A549 (cell line): ENCODE data around the gene CKAP5. TPM values are rescaled to one million over a fixed set of nuclear protein-coding genes. Genes with fewer than 3 reads are reported as not detected.

Experiments used
- ATAC-seq, 2 experiments: fragments of 200-7000 bp in 1 of 2; fragments of >200 bp in 1 of 2; cut with Nextera tagmentation in 1 of 2; cut with Tn5 transposase in 1 of 2; 3 replicates each; pipeline versions ENCODE4 v1.8.0 to v1.9.1; 2018 to 2020; ENCODE audit warnings: mild to moderate bottlenecking in 1 of 2, moderate library complexity in 1 of 2
- CTCF ChIA-PET: fragments of 300-600 bp; sonication (Branson Sonifier 250); formaldehyde crosslinking; extraction: SDS; loops from one replicate; lab custom pipeline; 2021; ENCODE audit warnings: antibody characterized with exemption, inconsistent platforms; lab: Yijun Ruan, JAX
- POLR2A ChIA-PET: fragments of 350-600 bp; formaldehyde crosslinking; extraction: SDS; loops from one replicate; lab custom pipeline; 2021; ENCODE audit warnings: antibody characterized with exemption, inconsistent platforms; lab: Yijun Ruan, JAX
- DNase-seq, 2 experiments: peaks; one replicate each; pipeline versions ENCODE4 v3.0.0 to v3.0.0-alpha.2; 2011 to 2016; ENCODE audit warnings: low read depth in 1 of 2, low spot score in 1 of 2
- FAIRE-seq: peaks from 2 replicates; lab custom pipeline; 2011; peaks lifted over from hg19 to GRCh38; lab: Jason Lieb, UNC
- H3K27ac ChIP-seq, 2 experiments: fragments of >200 bp; sonication (Bioruptor Twin); formaldehyde crosslinking; 3 replicates each; pipeline ENCODE4 v1.5.1; 2016 to 2017
- H3K4me1 ChIP-seq: fragments of >200 bp; sonication (Bioruptor Twin); formaldehyde crosslinking; 3 replicates; pipeline ENCODE4 v1.6.1; 2016
- H3K4me2 ChIP-seq: fragments of >200 bp; sonication (Bioruptor Twin); formaldehyde crosslinking; 3 replicates; pipeline ENCODE4 v1.6.1; 2016
- H3K4me3 ChIP-seq: fragments of >200 bp; sonication (Bioruptor Twin); formaldehyde crosslinking; 3 replicates; pipeline ENCODE4 v1.5.1; 2016
- H3K9me3 ChIP-seq: fragments of >200 bp; sonication (Bioruptor Twin); formaldehyde crosslinking; 3 replicates; pipeline ENCODE4 v1.6.1; 2016
- CBX8 ChIP-seq: fragments of 200-600 bp; sonication (generic); IDR thresholded peaks from 2 replicates; pipeline ENCODE4 v1.6.1; 2016
- CHD4 ChIP-seq: fragments of 200-600 bp; sonication (generic); IDR thresholded peaks from 2 replicates; pipeline ENCODE4 v1.6.1; 2016; ENCODE audit warnings: antibody characterized with exemption, mild to moderate bottlenecking, borderline replicate concordance
- CTCF ChIP-seq: fragments of >200 bp; sonication (Bioruptor Twin); formaldehyde crosslinking; IDR thresholded peaks from 3 replicates; pipeline ENCODE4 v1.5.1; 2016
- E2F6 ChIP-seq: IDR thresholded peaks from 2 replicates; pipeline ENCODE4 v1.6.1; 2012; ENCODE audit warnings: low read depth, borderline replicate concordance
- EHF ChIP-seq: fragments of 250-450 bp; sonication (Bioruptor Pico); IDR thresholded peaks from 2 replicates; pipeline ENCODE4 v1.5.0; 2020; ENCODE audit warnings: mild to moderate bottlenecking
- EHMT2 ChIP-seq: fragments of 200-600 bp; sonication (generic); IDR thresholded peaks from 2 replicates; pipeline ENCODE4 v1.6.1; 2016; ENCODE audit warnings: antibody characterized with exemption, low read depth, mild to moderate bottlenecking, moderate library complexity
- FOSB ChIP-seq: fragments of 250-450 bp; sonication (Bioruptor Pico); IDR thresholded peaks from 2 replicates; pipeline ENCODE4 v1.5.0; 2020; ENCODE audit warnings: mild to moderate bottlenecking, moderate library complexity
- FOXS1 ChIP-seq: fragments of 250-450 bp; sonication (Bioruptor Pico); IDR thresholded peaks from 2 replicates; pipeline ENCODE4 v1.5.0; 2020; ENCODE audit warnings: mild to moderate bottlenecking, moderate library complexity
- HES2 ChIP-seq: fragments of >200 bp; sonication (Bioruptor Twin); formaldehyde crosslinking; IDR thresholded peaks from 2 replicates; pipeline ENCODE4 v1.6.1; 2016
- HEYL ChIP-seq: fragments of 250-450 bp; sonication (Bioruptor Pico); IDR thresholded peaks from 2 replicates; pipeline ENCODE4 v1.8.0; 2021; ENCODE audit warnings: mild to moderate bottlenecking, moderate library complexity
- HOXB13 ChIP-seq: fragments of 250-450 bp; sonication (Bioruptor Pico); IDR thresholded peaks from 2 replicates; pipeline ENCODE4 v1.5.0; 2020; ENCODE audit warnings: low read depth, mild to moderate bottlenecking, moderate library complexity
- HOXB5 ChIP-seq: fragments of 250-450 bp; sonication (Bioruptor Pico); IDR thresholded peaks from 2 replicates; pipeline ENCODE4 v1.5.0; 2020; ENCODE audit warnings: mild to moderate bottlenecking, moderate library complexity
- KDM1A ChIP-seq: fragments of 200-600 bp; sonication (generic); IDR thresholded peaks from 2 replicates; pipeline ENCODE4 v1.6.1; 2016; ENCODE audit warnings: low read depth, mild to moderate bottlenecking
- MYC ChIP-seq: IDR thresholded peaks from 2 replicates; pipeline ENCODE4 v1.6.1; 2012; ENCODE audit warnings: mild to moderate bottlenecking, inconsistent platforms, low read length, improper control_type of control experiment, borderline replicate concordance
- NPAS2 ChIP-seq: fragments of 250-450 bp; sonication (Bioruptor Pico); IDR thresholded peaks from 2 replicates; pipeline ENCODE4 v1.8.0; 2022; ENCODE audit warnings: mild to moderate bottlenecking, moderate library complexity, borderline replicate concordance
- PHF8 ChIP-seq: fragments of 200-600 bp; sonication (generic); IDR thresholded peaks from 2 replicates; pipeline ENCODE4 v1.6.1; 2016; ENCODE audit warnings: low read depth, mild to moderate bottlenecking, antibody characterized with exemption, moderate library complexity, borderline replicate concordance
- POLR2AphosphoS2 ChIP-seq: conservative IDR thresholded peaks from 2 replicates; pipeline ENCODE4 v1.6.1; 2012; ENCODE audit warnings: low read length, improper control_type of control experiment, inconsistent platforms
- RARB ChIP-seq: fragments of 250-450 bp; sonication (Bioruptor Pico); IDR thresholded peaks from 2 replicates; pipeline ENCODE4 v1.8.0; 2021; ENCODE audit warnings: mild to moderate bottlenecking, moderate library complexity
- RCOR1 ChIP-seq: fragments of 150-350 bp; IDR thresholded peaks from 2 replicates; pipeline ENCODE4 v1.6.1; 2014; ENCODE audit warnings: antibody characterized with exemption, low read length, low read depth
- RFX5 ChIP-seq: fragments of 450-650 bp; IDR thresholded peaks from 2 replicates; pipeline ENCODE4 v1.7.1; 2014; ENCODE audit warnings: antibody characterized with exemption, mild to moderate bottlenecking, moderate library complexity
- SREBF2 ChIP-seq: fragments of 450-650 bp; IDR thresholded peaks from 2 replicates; pipeline ENCODE4 v1.6.1; 2014; ENCODE audit warnings: mild to moderate bottlenecking, moderate library complexity
- TFCP2L1 ChIP-seq: fragments of 250-450 bp; sonication (Bioruptor Pico); IDR thresholded peaks from 2 replicates; pipeline ENCODE4 v1.5.0; 2021; ENCODE audit warnings: mild to moderate bottlenecking
- ZSCAN20 ChIP-seq: fragments of 250-450 bp; sonication (Bioruptor Pico); IDR thresholded peaks from 2 replicates; pipeline ENCODE4 v1.8.0; 2022; ENCODE audit warnings: mild to moderate bottlenecking, moderate library complexity
- WGBS: methylation state at CpG from one replicate; pipeline ENCODE4 v1.1.6; 2017; ENCODE audit errors: missing lambda C conversion rate; 5-methylcytosine and 5-hydroxymethylcytosine counted together
- polyA plus RNA-seq, 4 experiments: library from polyadenylated mRNA; depleted of rRNA in 3 of 4; stranded (reverse); fragments of >200 nt; fragmentation: RNase III in 1 of 4; extraction: RNeasy Plus Mini Kit Qiagen cat#74134 plus additional on column Dnase treatment in 1 of 4; gene quantifications; 2 replicates in 3 of 4; 3 replicates in 1 of 4; pipeline ENCODE4 v1.2.3, GENCODE V29; 2011 to 2017
- TF ChIP-seq, protein P1 (sequence below): IDR thresholded peaks from 2 replicates; pipeline ENCODE4 v1.6.1; 2012
- TF ChIP-seq, protein P2 (sequence below): fragments of 150-350 bp; IDR thresholded peaks from 2 replicates; pipeline ENCODE4 v1.6.1; 2014; ENCODE audit warnings: low read depth, mild to moderate bottlenecking, low read length
- TF ChIP-seq, protein P3 (sequence below): fragments of >200 bp; sonication (Bioruptor Twin); formaldehyde crosslinking; IDR thresholded peaks from 3 replicates; pipeline ENCODE4 v1.6.1; 2016

Gene CKAP5
- polyA plus RNA-seq, 2 of the 4 experiments (the other 2 are of a cell fraction): 66.3 to 173 TPM

GRCh38 chr11:46728659-46729040 is 117.4 kb downstream of the CKAP5 start:
- FAIRE-seq (no peak), ATAC-seq (no peak), DNase-seq (no peak)
- Histone ChIP-seq H3K27ac (no peak overlapping the region; a peak in 1 of 6 replicates), H3K9me3 (no peaks in the 10 kb centered on the region), H3K4me3 (no peak overlapping the region), H3K4me1 (no peaks in the 10 kb centered on the region), H3K4me2 (no peak overlapping the region)
- WGBS: 85% methylated on average over 9 of the region's 9 CpGs
- ChIA-PET POLR2A (no interaction called here), CTCF (interaction anchor here (0.6 kb wide), 1 partner anchor 782 kb away, joined by 3 read pairs; no protein-coding TSS in a partner anchor)
- no peak for TF ChIP-seq HOXB5 (CRISPR knock-in tag)
- no peak for TF ChIP-seq HOXB13
- no peak for TF ChIP-seq CBX8
- TF ChIP-seq ZSCAN20 (CRISPR knock-in tag): no peak
- no peak for TF ChIP-seq RCOR1
- no peak for TF ChIP-seq RARB (CRISPR knock-in tag)
- no peak for TF ChIP-seq CTCF
- no peak for TF ChIP-seq PHF8

DNA sequence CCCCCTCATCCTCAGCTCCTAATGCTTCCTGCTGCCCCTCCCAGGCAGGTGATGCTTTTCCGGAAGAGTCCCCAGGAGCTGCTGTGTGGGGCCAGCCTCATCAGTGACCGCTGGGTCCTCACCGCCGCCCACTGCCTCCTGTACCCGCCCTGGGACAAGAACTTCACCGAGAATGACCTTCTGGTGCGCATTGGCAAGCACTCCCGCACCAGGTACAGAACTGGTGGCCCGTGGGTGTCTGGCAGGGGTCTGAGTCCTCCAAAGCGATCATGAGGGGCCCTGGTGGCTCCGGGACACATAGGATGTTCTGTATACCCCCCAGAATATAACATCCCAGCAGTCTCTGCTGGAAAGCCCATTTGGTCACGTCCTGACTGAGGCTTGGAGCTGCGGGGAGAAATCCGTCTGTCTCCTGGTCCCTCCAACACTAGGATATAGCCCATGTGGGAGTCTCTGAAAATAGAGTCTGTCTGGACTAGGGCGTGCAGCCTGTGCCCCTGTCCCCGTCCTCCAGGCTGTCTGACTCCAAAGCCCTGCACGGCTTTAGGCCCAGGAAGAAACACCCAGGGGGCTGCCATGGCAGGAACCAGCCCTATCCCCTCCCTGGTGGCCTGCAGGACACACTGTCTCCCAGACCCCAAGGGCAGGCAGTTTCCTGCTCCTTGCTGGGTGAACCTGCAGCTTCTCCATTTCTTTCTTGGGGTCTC is 118.0 kb downstream of the CKAP5 start:
- Histone ChIP-seq H3K9me3 (no peaks in the 10 kb centered on the region), H3K27ac (no peak overlapping the region; a peak in 1 of 6 replicates), H3K4me1 (no peaks in the 10 kb centered on the region)
- DNase-seq (no peak), FAIRE-seq (no peak)
- WGBS: 91% methylated on average over 16 of the region's 17 CpGs
- CTCF ChIA-PET: interaction anchor here (0.7 to 1.1 kb wide), 2 partner anchors 9 to 12 kb away, joined by 3 read pairs; no protein-coding TSS in a partner anchor
- POLR2A ChIA-PET: no interaction called here
- TF ChIP-seq HEYL (CRISPR knock-in tag): no peak
- no peak for TF ChIP-seq NPAS2
- TF ChIP-seq, all 56 proteins: peak for 0
- no peak overlapping the region for H3K4me2 ChIP-seq
- H3K4me3 ChIP-seq: no peak overlapping the region
- ATAC-seq: peak; percentile 12 to 16; a peak in 3 of 6 replicates

- no peak for ATAC-seq
- POLR2A ChIA-PET: no interaction called here
- 89% methylated on average over 26 of the region's 26 CpGs for WGBS
- Histone ChIP-seq H3K4me1 (no peaks in the 10 kb centered on the region), H3K9me3 (no peaks in the 10 kb centered on the region), H3K4me3 (no peak overlapping the region)
- CTCF ChIA-PET: interaction anchor here (0.5 to 1.5 kb wide), 2 partner anchors 9 to 11 kb away, joined by 3 to 4 read pairs; no protein-coding TSS in a partner anchor
- TF ChIP-seq EHF (no peak), FOXS1 (CRISPR knock-in tag) (no peak), RARB (CRISPR knock-in tag) (no peak), E2F6 (no peak), HES2 (no peak), MYC (no peak), CHD4 (no peak), EHMT2 (no peak), SREBF2 (no peak), POLR2AphosphoS2 (no peak), CBX8 (no peak), RFX5 (no peak), NPAS2 (no peak), TFCP2L1 (no peak), KDM1A (no peak), FOSB (CRISPR knock-in tag) (no peak)
- TF ChIP-seq, protein P1, sequence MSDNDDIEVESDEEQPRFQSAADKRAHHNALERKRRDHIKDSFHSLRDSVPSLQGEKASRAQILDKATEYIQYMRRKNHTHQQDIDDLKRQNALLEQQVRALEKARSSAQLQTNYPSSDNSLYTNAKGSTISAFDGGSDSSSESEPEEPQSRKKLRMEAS: no peak
- TF ChIP-seq, protein P2, sequence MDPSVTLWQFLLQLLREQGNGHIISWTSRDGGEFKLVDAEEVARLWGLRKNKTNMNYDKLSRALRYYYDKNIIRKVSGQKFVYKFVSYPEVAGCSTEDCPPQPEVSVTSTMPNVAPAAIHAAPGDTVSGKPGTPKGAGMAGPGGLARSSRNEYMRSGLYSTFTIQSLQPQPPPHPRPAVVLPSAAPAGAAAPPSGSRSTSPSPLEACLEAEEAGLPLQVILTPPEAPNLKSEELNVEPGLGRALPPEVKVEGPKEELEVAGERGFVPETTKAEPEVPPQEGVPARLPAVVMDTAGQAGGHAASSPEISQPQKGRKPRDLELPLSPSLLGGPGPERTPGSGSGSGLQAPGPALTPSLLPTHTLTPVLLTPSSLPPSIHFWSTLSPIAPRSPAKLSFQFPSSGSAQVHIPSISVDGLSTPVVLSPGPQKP: no peak
- TF ChIP-seq, protein P3, sequence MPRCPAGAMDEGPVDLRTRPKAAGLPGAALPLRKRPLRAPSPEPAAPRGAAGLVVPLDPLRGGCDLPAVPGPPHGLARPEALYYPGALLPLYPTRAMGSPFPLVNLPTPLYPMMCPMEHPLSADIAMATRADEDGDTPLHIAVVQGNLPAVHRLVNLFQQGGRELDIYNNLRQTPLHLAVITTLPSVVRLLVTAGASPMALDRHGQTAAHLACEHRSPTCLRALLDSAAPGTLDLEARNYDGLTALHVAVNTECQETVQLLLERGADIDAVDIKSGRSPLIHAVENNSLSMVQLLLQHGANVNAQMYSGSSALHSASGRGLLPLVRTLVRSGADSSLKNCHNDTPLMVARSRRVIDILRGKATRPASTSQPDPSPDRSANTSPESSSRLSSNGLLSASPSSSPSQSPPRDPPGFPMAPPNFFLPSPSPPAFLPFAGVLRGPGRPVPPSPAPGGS: no peak
- TF ChIP-seq, all 56 proteins: peak for 0
- FAIRE-seq: no peak
- Histone ChIP-seq H3K4me2 (no peak overlapping the region), H3K27ac (no peak overlapping the region)
- no peak for DNase-seq
These were observed 119.7 kb downstream of the CKAP5 start for GRCh38 chr11:46726206-46726862.
